Measurements from ENCODE around the gene TTC23.

DNA sequence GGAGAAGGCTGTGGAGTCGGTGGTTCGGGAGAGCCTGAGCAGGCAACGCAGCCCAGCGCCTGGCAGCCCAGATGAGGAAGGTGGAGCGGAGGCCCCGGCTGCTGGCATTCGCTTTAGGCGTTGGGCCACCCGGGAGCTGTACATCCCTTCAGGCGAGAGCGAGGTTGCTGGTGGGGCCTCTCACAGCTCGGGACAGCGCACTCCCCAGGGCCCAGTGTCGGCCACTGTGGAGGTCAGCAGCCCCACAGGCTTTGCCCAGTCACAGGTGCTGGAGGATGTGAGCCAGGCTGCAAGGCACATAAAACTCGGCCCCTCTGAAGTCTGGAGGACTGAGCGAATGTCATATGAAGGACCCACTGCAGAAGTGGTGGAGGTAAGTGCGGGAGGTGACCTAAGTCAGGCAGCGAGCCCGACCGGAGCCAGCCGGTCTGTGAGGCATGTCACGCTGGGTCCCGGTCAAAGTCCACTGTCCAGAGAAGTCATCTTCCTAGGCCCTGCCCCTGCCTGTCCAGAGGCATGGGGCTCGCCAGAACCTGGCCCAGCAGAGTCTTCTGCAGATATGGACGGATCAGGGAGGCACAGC lies 117.8 kb downstream of the TTC23 start:
- TF ChIP-seq, protein P1, sequence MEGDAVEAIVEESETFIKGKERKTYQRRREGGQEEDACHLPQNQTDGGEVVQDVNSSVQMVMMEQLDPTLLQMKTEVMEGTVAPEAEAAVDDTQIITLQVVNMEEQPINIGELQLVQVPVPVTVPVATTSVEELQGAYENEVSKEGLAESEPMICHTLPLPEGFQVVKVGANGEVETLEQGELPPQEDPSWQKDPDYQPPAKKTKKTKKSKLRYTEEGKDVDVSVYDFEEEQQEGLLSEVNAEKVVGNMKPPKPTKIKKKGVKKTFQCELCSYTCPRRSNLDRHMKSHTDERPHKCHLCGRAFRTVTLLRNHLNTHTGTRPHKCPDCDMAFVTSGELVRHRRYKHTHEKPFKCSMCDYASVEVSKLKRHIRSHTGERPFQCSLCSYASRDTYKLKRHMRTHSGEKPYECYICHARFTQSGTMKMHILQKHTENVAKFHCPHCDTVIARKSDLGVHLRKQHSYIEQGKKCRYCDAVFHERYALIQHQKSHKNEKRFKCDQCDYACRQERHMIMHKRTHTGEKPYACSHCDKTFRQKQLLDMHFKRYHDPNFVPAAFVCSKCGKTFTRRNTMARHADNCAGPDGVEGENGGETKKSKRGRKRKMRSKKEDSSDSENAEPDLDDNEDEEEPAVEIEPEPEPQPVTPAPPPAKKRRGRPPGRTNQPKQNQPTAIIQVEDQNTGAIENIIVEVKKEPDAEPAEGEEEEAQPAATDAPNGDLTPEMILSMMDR (IDR thresholded peaks at IDR 0.05 in 2 of 3, conservative IDR thresholded peaks at IDR 0.05 in 1 of 3; ENCODE audit: insufficient read depth in 2 of 3, low read depth in 1 of 3, low read length in 3 of 3) = no peak
- TF ChIP-seq MAFK (IDR thresholded peaks at IDR 0.05; ENCODE audit: low read length) (no peak), POLR2AphosphoS5 (IDR thresholded peaks at IDR 0.05; ENCODE audit: control insufficient read depth, insufficient read depth, low read depth, low read length) (no peak), SRF (CRISPR knock-in tag; IDR thresholded peaks at IDR 0.05) (no peak), FOXK2 (conservative IDR thresholded peaks at IDR 0.05 in 1 of 2, IDR thresholded peaks at IDR 0.05 in 1 of 2; ENCODE audit: low read depth in 2 of 2) (no peak)
- TF ChIP-seq, protein P2, sequence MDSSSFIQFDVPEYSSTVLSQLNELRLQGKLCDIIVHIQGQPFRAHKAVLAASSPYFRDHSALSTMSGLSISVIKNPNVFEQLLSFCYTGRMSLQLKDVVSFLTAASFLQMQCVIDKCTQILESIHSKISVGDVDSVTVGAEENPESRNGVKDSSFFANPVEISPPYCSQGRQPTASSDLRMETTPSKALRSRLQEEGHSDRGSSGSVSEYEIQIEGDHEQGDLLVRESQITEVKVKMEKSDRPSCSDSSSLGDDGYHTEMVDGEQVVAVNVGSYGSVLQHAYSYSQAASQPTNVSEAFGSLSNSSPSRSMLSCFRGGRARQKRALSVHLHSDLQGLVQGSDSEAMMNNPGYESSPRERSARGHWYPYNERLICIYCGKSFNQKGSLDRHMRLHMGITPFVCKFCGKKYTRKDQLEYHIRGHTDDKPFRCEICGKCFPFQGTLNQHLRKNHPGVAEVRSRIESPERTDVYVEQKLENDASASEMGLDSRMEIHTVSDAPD (CRISPR knock-in tag; IDR thresholded peaks at IDR 0.05) = no peak
- TF ChIP-seq, protein P3, sequence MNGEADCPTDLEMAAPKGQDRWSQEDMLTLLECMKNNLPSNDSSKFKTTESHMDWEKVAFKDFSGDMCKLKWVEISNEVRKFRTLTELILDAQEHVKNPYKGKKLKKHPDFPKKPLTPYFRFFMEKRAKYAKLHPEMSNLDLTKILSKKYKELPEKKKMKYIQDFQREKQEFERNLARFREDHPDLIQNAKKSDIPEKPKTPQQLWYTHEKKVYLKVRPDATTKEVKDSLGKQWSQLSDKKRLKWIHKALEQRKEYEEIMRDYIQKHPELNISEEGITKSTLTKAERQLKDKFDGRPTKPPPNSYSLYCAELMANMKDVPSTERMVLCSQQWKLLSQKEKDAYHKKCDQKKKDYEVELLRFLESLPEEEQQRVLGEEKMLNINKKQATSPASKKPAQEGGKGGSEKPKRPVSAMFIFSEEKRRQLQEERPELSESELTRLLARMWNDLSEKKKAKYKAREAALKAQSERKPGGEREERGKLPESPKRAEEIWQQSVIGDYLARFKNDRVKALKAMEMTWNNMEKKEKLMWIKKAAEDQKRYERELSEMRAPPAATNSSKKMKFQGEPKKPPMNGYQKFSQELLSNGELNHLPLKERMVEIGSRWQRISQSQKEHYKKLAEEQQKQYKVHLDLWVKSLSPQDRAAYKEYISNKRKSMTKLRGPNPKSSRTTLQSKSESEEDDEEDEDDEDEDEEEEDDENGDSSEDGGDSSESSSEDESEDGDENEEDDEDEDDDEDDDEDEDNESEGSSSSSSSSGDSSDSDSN (IDR thresholded peaks at IDR 0.05; ENCODE audit: borderline replicate concordance in 1 of 2, low read depth in 2 of 2, low read length in 2 of 2) = no peak

All from K562 (cell line).